ENCODE measurements around the gene CASK.

GRCh38 chrX:41877167-41877566 is 46.2 kb downstream of the CASK start:
- no peak for TF ChIP-seq CTCF (IDR thresholded peaks at IDR 0.05)
- no peak for TF ChIP-seq POLR2A (IDR thresholded peaks at IDR 0.05)
- no peak for TF ChIP-seq POLR2AphosphoS5 (IDR thresholded peaks at IDR 0.05)

Measured in upper lobe of left lung (tissue), 4 donors.